HG03103 (cell line): Measurements from ENCODE around the gene ZNF280C.
"Not testable (repeated sequence)": the region's sequence is repeated elsewhere in the genome, so short reads cannot be mapped to it uniquely, and the experiment has no call there.

Experiments used
- ATAC-seq: cut with Tn5 transposase; IDR thresholded peaks from one replicate; pipeline ENCODE4 v1.9.1; 2021; ENCODE audit warnings: low read depth; ENCODE audit not compliant: unreplicated experiment

The ZNF280C gene, protein sequence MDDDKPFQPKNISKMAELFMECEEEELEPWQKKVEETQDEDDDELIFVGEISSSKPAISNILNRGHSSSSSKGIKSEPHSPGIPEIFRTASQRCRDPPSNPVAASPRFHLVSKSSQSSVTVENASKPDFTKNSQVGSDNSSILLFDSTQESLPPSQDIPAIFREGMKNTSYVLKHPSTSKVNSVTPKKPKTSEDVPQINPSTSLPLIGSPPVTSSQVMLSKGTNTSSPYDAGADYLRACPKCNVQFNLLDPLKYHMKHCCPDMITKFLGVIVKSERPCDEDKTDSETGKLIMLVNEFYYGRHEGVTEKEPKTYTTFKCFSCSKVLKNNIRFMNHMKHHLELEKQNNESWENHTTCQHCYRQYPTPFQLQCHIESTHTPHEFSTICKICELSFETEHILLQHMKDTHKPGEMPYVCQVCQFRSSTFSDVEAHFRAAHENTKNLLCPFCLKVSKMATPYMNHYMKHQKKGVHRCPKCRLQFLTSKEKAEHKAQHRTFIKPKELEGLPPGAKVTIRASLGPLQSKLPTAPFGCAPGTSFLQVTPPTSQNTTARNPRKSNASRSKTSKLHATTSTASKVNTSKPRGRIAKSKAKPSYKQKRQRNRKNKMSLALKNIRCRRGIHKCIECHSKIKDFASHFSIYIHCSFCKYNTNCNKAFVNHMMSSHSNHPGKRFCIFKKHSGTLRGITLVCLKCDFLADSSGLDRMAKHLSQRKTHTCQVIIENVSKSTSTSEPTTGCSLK

DNA sequence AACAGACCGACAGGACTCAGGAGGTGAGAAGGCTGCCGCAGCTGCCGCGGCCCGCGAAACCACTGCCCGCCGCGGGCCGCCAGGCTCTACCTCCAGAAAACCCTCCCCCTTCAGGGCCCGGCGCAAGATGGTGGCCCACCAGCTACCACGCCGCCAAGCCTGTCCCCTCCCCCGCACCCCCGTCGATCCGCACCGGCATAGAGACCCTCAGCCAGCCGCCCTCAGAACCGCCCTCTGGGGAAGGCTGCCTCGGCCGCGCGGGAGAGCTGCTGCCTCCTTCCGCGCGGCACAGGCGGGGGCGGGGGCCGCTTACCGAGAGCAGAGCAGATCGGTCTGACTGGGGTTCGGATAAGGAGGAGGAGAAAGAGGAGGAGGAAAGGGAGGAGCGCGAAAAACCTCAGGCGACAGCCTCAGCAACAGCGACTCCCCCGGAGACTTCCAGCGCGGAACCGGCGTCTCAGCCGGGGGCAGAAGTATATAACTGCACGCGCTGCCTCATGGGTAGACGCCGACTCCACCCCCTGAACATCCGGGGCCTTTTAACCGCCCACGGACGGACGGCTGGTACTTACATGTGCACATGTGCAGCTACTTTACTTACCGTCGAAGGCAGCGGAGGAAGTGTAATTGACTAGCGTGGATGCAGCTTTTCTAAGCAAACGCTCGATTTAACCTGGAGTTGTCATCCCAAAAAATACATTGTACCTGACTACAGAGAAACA lies at the start of gene ZNF280C:
Gene ZNF280C, minus strand, starts transcription at position 451 of the 722 bp plus-strand sequence. CDS start 8,450 bp downstream, outside the sequence.
- ATAC-seq, result peak; percentile 90

DNA sequence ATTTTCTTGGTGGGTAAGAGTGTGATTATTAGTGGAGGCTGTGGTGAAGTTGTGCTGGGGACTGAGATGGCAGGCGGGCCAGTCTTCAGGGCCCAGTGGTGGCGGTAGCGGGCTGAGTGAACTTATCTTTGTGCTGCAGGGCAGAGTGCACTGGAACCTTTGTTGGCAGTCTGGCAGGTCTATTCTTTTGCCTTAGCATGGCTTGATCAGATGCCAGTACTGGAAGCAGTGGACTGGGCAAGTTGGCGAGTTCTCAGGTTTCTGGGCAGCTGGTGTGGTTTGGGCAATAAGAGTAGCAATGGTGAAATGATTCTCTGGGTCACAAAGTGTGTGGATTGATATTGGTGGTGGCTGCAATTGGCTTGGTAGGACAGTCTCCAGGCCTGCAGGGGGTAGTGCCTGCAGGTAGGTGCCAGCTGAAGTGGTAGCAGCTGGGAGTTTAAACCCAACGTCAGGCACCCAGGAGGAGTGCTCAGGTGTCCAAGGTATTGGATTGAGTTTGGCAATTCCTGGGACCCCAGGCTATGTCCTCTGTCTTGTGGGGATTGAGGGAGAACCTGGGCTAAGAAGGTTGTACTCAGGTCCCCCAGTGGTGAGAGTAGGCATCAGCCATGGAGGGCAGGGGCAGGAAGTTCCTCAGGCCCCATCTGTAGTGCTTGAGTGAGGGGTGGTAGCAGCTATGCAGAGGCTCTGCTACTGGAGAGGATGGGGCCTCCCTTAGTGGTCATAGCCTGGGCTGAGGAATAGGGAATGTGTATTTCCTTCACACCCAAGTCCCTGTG lies 36.1 kb upstream of the ZNF280C start:
- no peak for ATAC-seq

- no peak for ATAC-seq
These were observed 33.3 kb upstream of the ZNF280C start for GRCh38 chrX:130301977-130302376.

DNA sequence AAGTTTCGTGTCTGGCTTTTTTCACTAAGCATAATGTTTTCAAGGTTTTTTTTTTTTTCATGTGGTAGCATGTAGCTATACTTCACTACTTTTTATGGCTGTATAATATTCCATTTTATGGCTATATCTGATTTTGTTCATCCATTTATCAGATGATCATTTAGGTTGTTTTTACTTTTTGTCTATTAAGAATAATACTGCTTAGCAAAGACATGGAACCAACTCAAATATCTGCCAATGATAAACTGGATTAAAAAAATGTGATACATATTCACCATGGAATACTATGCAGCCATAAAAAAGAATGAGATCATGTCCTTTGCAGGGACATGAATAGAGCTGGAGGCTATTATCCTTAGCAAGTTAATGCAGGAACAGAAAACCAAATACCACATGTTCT lies 32.7 kb upstream of the ZNF280C start:
- no peak for ATAC-seq

DNA sequence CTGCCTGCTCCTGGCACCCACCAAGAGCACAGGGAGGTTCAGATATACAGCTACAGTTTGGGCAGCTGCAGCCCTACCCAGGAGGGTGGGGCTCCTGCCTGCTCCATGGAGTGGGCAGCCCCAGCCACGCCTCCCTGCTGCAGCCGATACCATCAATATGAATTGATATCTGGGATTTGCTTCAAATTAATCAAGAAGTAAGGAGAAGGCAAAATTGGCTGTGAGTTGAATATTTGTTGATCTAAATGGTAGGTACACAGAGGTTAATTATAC lies 31.2 kb upstream of the ZNF280C start:
- no peak for ATAC-seq

GRCh38 chrX:130299279-130300009 lies 30.7 kb upstream of the ZNF280C start:
- no peak for ATAC-seq

- no peak for ATAC-seq
These were observed 28.0 kb upstream of the ZNF280C start for GRCh38 chrX:130296743-130297142.

GRCh38 chrX:130296297-130296678 lies 27.6 kb upstream of the ZNF280C start:
- no peak for ATAC-seq

DNA sequence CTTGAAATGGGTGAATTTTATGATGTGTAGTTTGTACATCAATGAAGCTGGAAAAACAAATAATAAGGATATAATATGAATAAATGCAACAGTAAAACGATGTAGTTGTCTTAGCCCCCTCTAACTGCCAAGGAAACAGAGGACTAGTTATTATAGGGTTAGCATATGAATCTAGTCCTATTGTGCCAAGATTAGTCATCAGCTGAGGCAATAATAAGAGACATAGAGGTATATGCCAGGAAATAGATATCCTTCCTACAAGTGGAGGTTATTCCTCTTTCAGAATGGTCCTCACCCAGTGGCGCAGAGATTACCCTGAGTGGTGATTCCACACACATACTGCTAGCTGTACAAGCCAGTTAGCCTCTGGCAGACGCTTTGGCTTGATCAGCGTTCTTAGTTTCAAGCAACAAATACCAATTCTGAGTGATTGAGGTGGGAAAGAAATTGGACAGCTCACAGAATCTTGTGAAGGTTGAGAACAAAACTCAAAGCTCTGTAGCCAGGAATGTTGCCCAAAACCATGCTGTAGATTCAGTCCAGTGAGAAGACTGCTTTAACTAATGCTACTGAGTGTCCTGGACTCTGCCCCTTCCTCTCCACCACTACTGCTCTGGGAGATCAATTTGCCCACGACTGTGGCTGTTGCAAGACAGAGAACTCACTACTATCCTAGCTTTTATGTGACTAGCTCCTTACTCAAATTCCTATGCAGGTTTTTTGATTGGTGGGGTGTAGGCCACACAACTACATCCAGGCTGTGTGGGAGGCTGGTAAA lies 27.0 kb upstream of the ZNF280C start:
- no peak for ATAC-seq

DNA sequence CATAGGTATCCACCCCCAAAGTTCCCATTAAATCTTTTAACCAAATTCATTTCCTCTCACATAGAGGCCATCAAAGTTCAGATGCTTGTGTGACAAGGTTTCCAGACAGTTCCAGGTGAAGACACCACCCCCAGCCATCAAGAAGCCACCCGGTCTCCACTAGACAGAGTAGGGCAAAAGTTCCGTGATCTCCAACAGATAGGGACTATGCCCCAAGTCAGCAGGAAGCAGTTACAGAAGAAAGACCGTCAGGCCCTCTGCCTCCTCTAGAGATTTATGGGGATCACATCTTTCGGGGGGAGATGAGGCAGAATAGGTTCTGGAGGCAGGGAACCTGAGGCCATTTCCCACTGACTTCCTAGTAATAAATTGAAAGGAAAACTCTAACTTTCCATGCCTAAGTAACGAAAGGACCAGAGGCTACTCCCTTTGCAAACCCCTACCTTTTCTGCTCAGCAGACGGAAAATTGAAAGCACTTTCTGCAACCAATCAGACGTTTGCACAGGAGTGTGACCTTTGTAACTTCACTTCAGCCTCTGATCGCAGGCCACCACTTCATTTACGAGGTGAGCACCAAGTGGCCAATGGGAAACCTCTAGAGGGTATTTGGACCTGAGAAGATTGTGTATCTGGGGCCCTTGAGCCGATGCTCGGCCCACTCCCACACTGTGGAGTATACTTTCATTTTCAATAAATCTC lies 18.5 kb upstream of the ZNF280C start:
- ATAC-seq, result no peak

- no peak for ATAC-seq
These were observed 17.0 kb upstream of the ZNF280C start for GRCh38 chrX:130285710-130286109.

DNA sequence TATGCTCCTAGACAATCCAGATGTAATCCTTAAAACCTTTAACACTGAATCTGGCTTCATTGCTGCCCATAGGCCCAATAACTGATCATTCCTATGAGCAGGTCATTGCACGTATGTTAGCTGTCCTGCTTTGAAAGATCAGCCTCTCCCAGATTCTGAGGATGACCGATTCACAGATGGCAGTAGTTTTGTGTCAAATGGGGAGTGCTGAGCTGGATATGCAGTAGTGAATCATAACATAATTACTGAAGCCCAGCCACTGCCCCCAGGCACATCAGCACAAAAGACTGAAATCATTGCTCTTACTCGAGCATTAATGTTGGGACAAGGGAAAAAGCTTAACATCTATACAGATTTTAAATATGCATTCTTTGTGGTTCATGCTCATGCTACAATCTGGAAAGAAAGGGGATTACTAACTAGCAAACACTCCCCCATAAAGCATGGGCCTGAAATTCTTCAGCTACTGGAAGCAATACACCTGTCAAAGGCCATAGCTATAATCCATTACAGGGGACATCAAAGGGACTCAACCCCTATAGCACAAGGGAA lies 16.4 kb upstream of the ZNF280C start:
- no peak for ATAC-seq

DNA sequence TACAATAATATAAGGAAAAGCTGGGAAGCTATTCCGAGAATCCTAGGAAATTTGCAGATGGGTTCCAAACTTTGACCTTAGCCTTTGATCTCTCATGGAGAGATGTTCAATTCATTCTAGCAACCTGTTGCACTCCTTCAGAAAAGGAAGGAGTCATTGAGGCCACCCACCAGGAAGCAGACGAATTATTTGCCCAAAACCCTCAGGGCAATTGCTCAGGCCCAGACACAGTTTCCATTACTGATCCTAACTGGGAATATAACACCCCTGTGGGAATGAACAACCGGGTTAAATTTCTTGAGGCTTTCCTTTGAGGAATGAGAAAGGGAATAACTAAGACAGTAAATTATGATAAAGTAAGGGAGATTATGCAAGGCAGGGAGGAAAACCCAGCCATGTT lies 13.5 kb upstream of the ZNF280C start:
- no peak for ATAC-seq

DNA sequence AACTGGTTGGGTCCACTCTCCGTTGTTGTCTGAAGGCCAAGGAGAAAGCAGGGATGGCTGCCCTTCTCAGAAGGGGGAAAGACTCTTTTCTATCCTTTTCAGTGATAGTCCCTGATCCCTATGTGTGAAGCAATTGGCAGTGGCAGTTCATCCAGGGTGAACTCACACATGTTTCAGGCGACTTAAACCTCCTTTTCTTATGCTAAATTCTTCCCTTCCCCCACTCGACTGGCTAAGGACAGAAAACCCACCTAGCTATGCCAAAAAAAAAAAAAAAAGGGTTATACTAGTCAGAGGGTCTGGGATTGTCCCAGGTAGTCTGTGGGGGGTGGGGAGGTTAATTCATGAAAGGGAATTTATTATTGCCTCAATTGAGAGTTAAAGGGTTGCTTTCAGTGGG lies 12.2 kb upstream of the ZNF280C start:
- no peak for ATAC-seq

GRCh38 chrX:130272253-130272652 lies 3.6 kb upstream of the ZNF280C start:
- not testable (repeated sequence) for ATAC-seq

DNA sequence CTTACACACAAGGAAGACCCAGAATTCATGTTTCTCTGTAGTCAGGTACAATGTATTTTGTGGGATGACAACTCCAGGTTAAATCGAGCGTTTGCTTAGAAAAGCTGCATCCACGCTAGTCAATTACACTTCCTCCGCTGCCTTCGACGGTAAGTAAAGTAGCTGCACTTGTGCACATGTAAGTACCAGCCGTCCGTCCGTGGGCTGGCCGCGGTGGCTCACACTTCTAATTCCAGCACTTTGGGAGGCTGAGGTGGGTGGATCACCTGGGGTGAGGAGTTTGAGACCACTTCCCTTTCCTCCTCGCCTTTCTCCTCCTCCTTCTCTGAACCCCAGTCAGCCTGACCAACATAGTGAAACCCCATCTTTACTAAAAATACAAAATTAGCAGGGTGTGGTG lies 692 bp upstream of the ZNF280C start:
- not testable (repeated sequence) for ATAC-seq

GRCh38 chrX:130267956-130268448 lies 697 bp downstream of the ZNF280C start:
- ATAC-seq, result peak; percentile 4

GRCh38 chrX:130264573-130264972 lies 4.1 kb downstream of the ZNF280C start:
- no peak for ATAC-seq
